Measurements from ENCODE around the gene LTO1.

Gene LTO1

DNA sequence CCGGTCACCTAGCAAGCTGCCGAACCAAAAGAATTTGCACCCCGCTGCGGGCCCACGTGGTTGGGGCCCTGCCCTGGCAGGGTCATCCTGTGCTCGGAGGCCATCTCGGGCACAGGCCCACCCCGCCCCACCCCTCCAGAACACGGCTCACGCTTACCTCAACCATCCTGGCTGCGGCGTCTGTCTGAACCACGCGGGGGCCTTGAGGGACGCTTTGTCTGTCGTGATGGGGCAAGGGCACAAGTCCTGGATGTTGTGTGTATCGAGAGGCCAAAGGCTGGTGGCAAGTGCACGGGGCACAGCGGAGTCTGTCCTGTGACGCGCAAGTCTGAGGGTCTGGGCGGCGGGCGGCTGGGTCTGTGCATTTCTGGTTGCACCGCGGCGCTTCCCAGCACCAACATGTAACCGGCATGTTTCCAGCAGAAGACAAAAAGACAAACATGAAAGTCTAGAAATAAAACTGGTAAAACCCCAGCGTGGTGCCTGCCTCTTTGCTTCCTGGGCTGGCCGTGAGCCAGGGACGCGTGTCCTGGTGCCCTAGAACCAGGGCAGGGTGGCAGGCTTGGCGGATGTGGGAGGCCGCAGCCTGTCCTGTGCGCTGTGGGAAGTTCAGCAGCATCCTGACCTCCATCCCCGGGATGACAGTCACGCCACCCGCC, 21.0 kb downstream of the LTO1 start:
- FAIRE-seq (no peak), DNase-seq (ENCODE audit: insufficient read length, low spot score) (no peak)
- no peak for TF ChIP-seq POLR2A (IDR thresholded peaks at IDR 0.05; ENCODE audit: low read depth, low read length)

DNA sequence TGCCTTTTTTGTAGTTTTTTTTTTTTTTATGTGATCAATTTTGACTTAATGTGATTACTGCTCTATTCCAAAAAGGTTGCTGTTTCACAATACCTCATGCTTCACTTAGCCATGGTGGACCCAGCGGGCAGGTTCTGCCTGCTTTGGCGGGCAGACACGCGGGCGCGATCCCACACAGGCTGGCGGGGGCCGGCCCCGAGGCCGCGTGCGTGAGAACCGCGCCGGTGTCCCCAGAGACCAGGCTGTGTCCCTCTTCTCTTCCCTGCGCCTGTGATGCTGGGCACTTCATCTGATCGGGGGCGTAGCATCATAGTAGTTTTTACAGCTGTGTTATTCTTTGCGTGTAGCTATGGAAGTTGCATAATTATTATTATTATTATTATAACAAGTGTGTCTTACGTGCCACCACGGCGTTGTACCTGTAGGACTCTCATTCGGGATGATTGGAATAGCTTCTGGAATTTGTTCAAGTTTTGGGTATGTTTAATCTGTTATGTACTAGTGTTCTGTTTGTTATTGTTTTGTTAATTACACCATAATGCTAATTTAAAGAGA, 21.7 kb downstream of the LTO1 start:
- no peak for FAIRE-seq
- no peak for TF ChIP-seq POLR2A (IDR thresholded peaks at IDR 0.05; ENCODE audit: low read depth, low read length)
- no peak for DNase-seq (ENCODE audit: insufficient read length, low spot score)

DNA sequence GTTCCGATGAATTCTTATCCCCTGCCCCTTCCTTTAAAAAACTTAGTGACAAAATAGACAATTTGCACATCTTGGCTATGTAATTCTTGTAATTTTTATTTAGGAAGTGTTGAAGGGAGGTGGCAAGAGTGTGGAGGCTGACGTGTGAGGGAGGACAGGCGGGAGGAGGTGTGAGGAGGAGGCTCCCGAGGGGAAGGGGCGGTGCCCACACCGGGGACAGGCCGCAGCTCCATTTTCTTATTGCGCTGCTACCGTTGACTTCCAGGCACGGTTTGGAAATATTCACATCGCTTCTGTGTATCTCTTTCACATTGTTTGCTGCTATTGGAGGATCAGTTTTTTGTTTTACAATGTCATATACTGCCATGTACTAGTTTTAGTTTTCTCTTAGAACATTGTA, 22.2 kb downstream of the LTO1 start:
- FAIRE-seq (no peak), DNase-seq (ENCODE audit: insufficient read length, low spot score) (no peak)
- no peak for TF ChIP-seq POLR2A (IDR thresholded peaks at IDR 0.05; ENCODE audit: low read depth, low read length)

DNA sequence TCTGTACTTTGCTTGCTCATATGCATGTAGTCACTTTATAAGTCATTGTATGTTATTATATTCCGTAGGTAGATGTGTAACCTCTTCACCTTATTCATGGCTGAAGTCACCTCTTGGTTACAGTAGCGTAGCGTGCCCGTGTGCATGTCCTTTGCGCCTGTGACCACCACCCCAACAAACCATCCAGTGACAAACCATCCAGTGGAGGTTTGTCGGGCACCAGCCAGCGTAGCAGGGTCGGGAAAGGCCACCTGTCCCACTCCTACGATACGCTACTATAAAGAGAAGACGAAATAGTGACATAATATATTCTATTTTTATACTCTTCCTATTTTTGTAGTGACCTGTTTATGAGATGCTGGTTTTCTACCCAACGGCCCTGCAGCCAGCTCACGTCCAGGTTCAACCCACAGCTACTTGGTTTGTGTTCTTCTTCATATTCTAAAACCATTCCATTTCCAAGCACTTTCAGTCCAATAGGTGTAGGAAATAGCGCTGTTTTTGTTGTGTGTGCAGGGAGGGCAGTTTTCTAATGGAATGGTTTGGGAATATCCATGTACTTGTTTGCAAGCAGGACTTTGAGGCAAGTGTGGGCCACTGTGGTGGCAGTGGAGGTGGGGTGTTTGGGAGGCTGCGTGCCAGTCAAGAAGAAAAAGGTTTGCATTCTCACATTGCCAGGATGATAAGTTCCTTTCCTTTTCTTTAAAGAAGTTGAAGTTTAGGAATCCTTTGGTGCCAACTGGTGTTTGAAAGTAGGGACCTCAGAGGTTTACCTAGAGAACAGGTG, 23.1 kb downstream of the LTO1 start:
- no peak for DNase-seq (ENCODE audit: insufficient read length, low spot score)
- no peak for TF ChIP-seq POLR2A (IDR thresholded peaks at IDR 0.05; ENCODE audit: low read depth, low read length)
- FAIRE-seq, result no peak

DNA sequence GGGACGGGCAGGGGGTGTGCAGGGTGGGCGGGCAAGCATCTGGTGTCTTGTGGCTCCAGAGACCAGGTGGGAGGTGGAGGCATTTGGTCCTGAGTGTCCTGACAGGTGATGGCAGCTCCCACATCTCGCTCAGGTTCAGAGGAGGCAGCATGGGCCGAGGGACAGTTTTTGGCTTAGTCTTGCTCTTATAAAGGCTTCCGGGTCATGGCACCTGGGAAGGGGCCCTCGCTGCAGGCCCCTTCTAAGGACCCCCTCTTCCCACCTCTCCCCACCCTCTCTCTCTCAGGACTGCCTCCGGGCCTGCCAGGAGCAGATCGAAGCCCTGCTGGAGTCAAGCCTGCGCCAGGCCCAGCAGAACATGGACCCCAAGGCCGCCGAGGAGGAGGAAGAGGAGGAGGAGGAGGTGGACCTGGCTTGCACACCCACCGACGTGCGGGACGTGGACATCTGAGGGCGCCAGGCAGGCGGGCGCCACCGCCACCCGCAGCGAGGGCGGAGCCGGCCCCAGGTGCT, 24.3 kb downstream of the LTO1 start:
- no peak for TF ChIP-seq POLR2A (IDR thresholded peaks at IDR 0.05; ENCODE audit: low read depth, low read length)
- DNase-seq (ENCODE audit: insufficient read length, low spot score), result no peak
- FAIRE-seq, result no peak

DNA sequence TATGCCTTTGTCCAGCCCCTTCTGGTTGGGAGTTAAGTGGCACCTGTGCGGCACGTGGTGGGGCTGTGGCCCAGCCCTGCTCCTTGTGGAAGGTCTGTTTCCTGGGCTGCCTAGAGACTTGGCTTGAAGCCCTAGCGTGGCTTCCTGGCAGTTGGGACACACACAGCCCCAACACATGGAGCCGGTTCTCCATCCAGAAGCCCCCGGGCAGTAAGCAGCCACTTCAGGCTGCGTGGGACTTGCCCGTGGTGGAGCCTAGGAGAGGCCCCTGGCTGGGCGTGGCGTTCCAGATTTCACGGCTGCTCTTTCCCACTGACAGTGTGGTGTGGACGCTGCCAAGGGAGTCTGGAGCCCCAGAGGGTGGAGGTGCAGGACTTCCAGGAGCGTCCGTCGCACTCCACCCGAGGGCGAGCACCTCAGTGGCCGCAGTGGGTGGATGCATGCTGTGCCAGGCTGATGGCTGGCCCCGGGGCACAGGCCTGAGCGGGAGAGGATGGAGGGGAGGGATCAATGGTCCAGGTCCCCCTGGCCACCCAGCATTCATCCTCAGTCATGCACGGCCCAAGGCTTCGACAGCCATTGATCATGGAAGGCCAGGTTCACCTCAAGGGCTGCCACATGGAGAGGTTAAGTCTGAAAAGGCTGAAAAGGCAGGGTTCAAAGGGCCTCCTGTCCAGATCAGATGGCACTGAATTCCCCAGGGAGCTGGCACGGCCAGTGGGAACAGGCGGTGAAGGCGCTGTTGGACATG, 24.9 kb downstream of the LTO1 start:
- no peak for FAIRE-seq
- DNase-seq (ENCODE audit: insufficient read length, low spot score), result no peak
- TF ChIP-seq POLR2A (IDR thresholded peaks at IDR 0.05; ENCODE audit: low read depth, low read length), result no peak

DNA sequence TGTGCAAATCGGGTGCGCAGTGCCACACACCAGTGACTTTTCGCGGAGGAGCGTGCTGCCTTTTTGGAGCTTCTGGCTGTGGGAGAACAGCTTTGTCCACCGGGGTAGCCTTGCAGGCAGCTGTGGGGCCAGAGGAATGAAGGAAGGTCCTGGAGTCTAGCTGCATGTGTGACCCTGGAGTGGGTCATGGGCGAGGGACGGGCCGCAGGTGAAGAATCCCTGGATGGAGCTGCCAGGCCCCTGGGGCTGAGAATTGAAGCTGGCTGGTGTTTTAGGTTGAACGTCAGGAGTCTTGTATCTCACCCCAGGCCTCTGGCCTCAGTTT, 25.6 kb downstream of the LTO1 start:
- DNase-seq (ENCODE audit: insufficient read length, low spot score), result no peak
- no peak for FAIRE-seq
- TF ChIP-seq POLR2A (IDR thresholded peaks at IDR 0.05; ENCODE audit: low read depth, low read length), result no peak

DNA sequence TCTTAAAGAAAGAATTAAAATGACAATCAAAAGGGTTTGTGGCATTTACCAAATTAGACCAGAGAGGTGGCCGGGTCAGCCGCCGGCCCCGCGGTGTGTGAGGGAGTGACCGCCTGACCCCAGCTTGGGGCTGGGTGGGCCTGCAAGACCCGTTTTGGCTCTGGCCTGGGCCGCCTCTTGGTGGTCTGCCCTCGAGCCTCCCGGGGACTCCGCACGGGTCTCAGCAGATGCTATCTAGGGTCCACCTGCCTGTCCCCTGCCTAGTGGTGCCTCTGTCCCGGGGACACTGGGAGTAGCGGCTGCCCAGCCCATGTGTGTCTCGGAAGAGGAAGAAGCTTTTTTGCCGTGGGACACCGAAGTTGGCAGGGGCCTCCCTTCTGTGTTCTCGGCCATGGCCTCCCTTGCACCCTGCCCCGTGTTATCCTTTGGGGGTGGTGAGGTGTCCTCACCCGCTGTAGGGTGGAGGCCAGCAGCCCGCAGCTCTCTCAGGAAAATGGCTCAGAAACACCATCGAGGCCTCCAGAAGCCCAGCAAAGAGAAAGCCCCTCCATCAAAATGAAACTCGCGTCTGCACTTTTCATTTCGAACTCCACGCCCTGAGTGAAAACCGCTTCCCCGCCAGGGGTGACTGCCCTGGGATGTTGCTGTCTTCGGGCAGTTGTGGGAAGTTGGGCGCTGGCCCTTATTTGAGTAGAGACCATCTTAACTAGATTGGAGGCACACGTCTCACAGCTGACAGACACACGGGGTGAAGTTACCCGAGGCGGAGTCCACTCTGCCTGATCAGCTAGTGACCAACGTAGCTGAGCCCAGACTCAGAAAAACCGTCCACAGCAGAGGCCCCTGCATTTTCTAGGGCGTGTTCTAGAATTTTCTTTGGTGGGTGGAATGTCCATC, 26.2 kb downstream of the LTO1 start:
- no peak for TF ChIP-seq POLR2A (IDR thresholded peaks at IDR 0.05; ENCODE audit: low read depth, low read length)
- DNase-seq (ENCODE audit: insufficient read length, low spot score), result no peak
- FAIRE-seq, result no peak

DNA sequence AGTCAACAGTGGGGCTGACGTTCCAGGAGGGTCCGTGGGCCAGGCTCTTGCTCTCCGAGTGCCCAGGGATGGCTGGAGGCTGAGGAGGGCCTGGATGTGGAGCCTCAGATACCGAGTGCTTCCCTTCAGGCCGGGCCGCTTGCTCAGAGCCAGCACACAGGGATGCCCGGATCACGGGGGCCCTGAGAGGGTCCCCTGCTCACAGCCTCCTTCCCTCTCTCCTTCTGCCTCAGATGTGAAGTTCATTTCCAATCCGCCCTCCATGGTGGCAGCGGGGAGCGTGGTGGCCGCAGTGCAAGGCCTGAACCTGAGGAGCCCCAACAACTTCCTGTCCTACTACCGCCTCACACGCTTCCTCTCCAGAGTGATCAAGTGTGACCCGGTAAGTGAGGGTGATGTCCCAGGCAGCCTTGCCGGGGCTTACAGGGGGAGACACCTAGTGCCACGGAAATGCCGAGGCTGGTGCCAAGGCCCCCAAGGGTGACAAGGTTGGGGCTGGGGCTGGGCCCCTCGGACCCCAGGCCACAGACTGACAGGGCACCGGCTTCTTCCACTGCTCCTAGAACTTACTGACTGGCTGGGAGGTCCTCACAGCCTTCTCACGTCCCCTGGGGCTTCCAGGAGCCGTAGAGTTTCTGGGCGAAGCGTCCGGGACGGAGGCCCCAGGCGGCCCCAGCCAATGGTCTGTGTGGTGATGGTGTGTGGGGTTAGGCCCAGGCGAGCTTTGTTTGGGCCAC, 27.2 kb downstream of the LTO1 start:
- DNase-seq (ENCODE audit: insufficient read length, low spot score), result no peak
- FAIRE-seq, result no peak
- no peak for TF ChIP-seq POLR2A (IDR thresholded peaks at IDR 0.05; ENCODE audit: low read depth, low read length)

DNA sequence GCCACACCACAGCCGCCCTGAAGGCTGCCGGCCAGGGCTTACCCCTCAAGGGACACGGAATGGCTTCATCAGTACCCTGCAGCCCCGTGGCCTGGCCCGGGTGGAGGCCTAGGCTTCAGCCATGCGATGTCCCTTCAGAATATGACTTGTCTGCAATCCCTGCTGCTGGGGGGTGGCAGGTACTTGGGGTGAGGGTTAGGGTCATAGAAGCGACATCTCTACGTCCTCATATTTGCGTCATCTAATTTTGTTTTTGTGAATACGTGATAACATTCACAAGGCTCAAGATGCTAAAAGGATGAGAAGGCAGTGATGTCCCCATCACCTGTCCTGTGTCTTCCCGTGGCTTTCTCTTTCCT, 27.8 kb downstream of the LTO1 start:
- TF ChIP-seq POLR2A (IDR thresholded peaks at IDR 0.05; ENCODE audit: low read depth, low read length), result no peak
- DNase-seq (ENCODE audit: insufficient read length, low spot score) (no peak), FAIRE-seq (no peak)

DNA sequence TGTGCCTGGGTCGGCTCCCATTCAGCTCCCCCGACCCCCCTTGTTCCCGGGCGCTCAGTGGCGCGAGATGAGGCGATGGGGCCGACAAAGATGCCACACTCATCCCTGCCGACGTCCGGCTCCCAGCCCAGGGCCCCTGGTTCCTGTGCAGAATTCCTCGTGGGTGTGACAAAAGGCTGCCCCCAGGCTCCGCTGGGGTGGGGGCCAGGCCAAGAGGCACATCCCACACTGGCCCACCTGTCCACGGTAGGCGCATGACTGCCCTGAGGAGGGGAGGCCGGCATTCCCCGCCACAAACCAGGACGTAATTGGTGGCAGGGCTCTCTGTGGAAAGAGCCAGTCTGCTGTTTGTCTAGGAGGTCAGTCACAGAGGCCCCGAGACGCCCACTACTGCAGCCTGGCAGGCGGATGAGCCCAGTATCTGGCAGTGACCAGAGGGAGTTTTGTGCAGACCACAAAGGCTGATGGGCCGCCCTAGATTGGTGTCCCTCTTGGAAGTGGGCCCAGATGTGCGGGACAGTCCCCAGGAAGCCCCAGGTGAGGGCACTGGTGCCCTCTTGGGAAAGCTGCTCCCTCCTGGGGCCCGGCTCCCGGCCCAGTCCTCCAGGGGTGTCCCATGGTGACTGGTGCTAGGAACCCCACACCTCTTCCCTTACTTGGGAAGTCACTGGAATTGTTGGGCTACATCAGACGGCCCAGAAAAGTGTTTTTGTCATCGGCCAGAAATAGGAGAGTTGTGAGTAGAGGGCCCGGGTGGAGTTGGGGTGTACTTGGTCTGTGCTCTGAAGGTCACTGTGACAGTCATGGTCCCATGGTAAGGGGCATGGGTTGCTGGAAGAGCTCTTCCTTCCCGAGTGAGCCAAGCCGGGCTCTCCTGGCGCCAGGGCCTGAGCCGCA, 28.4 kb downstream of the LTO1 start:
- DNase-seq (ENCODE audit: insufficient read length, low spot score) (no peak), FAIRE-seq (no peak)
- no peak for TF ChIP-seq POLR2A (IDR thresholded peaks at IDR 0.05; ENCODE audit: low read depth, low read length)

All from H54 (cell line).